Common myeloid progenitor, CD34-positive (primary cell): ENCODE data around the gene ZNF423.
A peak's percentile ranks its signal among the peaks of the same experiment; 100 is the strongest.

Experiments
- CTCF ChIA-PET: fragments of 350-600 bp; sonication (Branson Sonifier 250); formaldehyde crosslinking; loops from one replicate; lab custom pipeline; 2021; ENCODE audit warnings: antibody characterized with exemption; lab: Charles Lee
- POLR2A ChIA-PET: fragments of 350-600 bp; sonication (Branson Sonifier 250); formaldehyde crosslinking; loops from one replicate; lab custom pipeline; 2021; ENCODE audit warnings: antibody characterized with exemption; lab: Charles Lee
- DNase-seq, 3 donors: peaks; one replicate each; pipeline versions ENCODE4 v3.0.0 to v3.0.0-alpha.2; 2013
- H3K27ac ChIP-seq, 2 experiments: 1 replicate in 1 of 2; 2 replicates in 1 of 2; pipeline ENCODE4 v1.7.0; 2013; ENCODE audit warnings: inconsistent platforms in 2 of 2, low read length in 2 of 2, mild to moderate bottlenecking in 2 of 2, low read depth in 1 of 2, moderate library complexity in 1 of 2; ENCODE audit not compliant: severe bottlenecking in 2 of 2, insufficient read depth in 1 of 2, poor library complexity in 1 of 2
- H3K27me3 ChIP-seq, 5 experiments: replicated peaks in 2 of 5; 1 replicate in 3 of 5; 2 replicates in 2 of 5; pipeline versions ENCODE4 v1.6.1 to v1.7.0; 2013; ENCODE audit warnings: low read length in 4 of 5, mild to moderate bottlenecking in 2 of 5, moderate library complexity in 2 of 5, inconsistent platforms in 1 of 5; ENCODE audit not compliant: insufficient read depth in 5 of 5, control insufficient read depth in 4 of 5
- H3K36me3 ChIP-seq, 4 experiments: 1 replicate in 2 of 4; 2 replicates in 2 of 4; pipeline versions ENCODE4 v1.6.1 to v1.7.0; 2013; ENCODE audit warnings: low read length in 3 of 4, control low read depth in 1 of 4, mild to moderate bottlenecking in 1 of 4; ENCODE audit not compliant: control insufficient read depth in 4 of 4, insufficient read depth in 4 of 4
- H3K4me1 ChIP-seq, 4 experiments: 1 replicate in 3 of 4; 2 replicates in 1 of 4; pipeline versions ENCODE4 v1.6.1 to v1.7.1; 2013; ENCODE audit warnings: low read length in 3 of 4, mild to moderate bottlenecking in 3 of 4, control low read depth in 1 of 4, inconsistent platforms in 1 of 4, moderate library complexity in 1 of 4; ENCODE audit not compliant: control insufficient read depth in 4 of 4, insufficient read depth in 4 of 4; ENCODE audit errors: control extremely low read depth in 1 of 4
- H3K4me3 ChIP-seq, 7 experiments: 1 replicate in 4 of 7; 2 replicates in 3 of 7; pipeline versions ENCODE4 v1.5.1 to v1.7.0; 2013; ENCODE audit warnings: mild to moderate bottlenecking in 7 of 7, low read length in 6 of 7, moderate library complexity in 6 of 7, inconsistent platforms in 2 of 7, low read depth in 2 of 7, control low read depth in 1 of 7; ENCODE audit not compliant: insufficient read depth in 4 of 7, control insufficient read depth in 1 of 7; ENCODE audit errors: extremely low read depth in 1 of 7
- H3K9me3 ChIP-seq, 5 experiments: 1 replicate in 4 of 5; 2 replicates in 1 of 5; pipeline versions ENCODE4 v1.6.1 to v1.7.1; 2013; ENCODE audit warnings: low read length in 4 of 5, mild to moderate bottlenecking in 2 of 5, inconsistent platforms in 1 of 5, low read depth in 1 of 5, moderate library complexity in 1 of 5; ENCODE audit not compliant: control insufficient read depth in 4 of 5, insufficient read depth in 2 of 5; ENCODE audit errors: control extremely low read depth in 1 of 5
- WGBS: methylation state at CpG from one replicate; pipeline ENCODE4 v1.1.5; 2013; ENCODE audit not compliant: insufficient coverage; 5-methylcytosine and 5-hydroxymethylcytosine counted together

The ZNF423 gene

GRCh38 chr16:49534901-49535610, 320.9 kb downstream of the ZNF423 start:
- CTCF ChIA-PET, result interaction anchor here (1.8 kb wide), 1 partner anchor 58 kb away, joined by 5 read pairs; no protein-coding TSS in a partner anchor

GRCh38 chr16:49533422-49533821, 322.5 kb downstream of the ZNF423 start:
- DNase-seq, result no peak
- Histone ChIP-seq H3K36me3 (no peaks in the 10 kb centered on the region), H3K27ac (no peak overlapping the region), H3K4me3 (no peak overlapping the region), H3K27me3 (no peaks in the 10 kb centered on the region), H3K9me3 (no peaks in the 10 kb centered on the region), H3K4me1 (peaks cover 0 to 47% (median 45%) of the 10 kb centered on the region in 4 experiments)
- 95% methylated on average over 6 of the region's 7 CpGs for WGBS
- CTCF ChIA-PET, result interaction anchor here (2.1 kb wide), 1 partner anchor 18 kb away, joined by 4 read pairs; no protein-coding TSS in a partner anchor
- POLR2A ChIA-PET, result no interaction called here

More at GRCh38 chr16:49534901-49535610, 320.9 kb downstream of the ZNF423 start:
- 100% methylated on average over 6 of the region's 13 CpGs for WGBS
- POLR2A ChIA-PET, result no interaction called here
- DNase-seq, result no peak
- Histone ChIP-seq H3K27ac (no peak overlapping the region), H3K4me1 (peaks cover 0 to 31% (median 29%) of the 10 kb centered on the region in 4 experiments), H3K27me3 (no peaks in the 10 kb centered on the region), H3K36me3 (no peaks in the 10 kb centered on the region), H3K9me3 (no peaks in the 10 kb centered on the region), H3K4me3 (no peak overlapping the region)

GRCh38 chr16:49532873-49533272, 323.0 kb downstream of the ZNF423 start:
- H3K4me3 ChIP-seq, result no peak overlapping the region
- WGBS, result 98% methylated on average over 9 of the region's 15 CpGs
- no peaks in the 10 kb centered on the region for H3K9me3 ChIP-seq
- no peak for DNase-seq
- H3K36me3 ChIP-seq, result no peaks in the 10 kb centered on the region
- peaks cover 0 to 53% (median 49%) of the 10 kb centered on the region in 4 experiments for H3K4me1 ChIP-seq
- ChIA-PET CTCF (interaction anchor here (0.9 to 2.1 kb wide), 2 partner anchors 19 to 29 kb away, joined by 3 to 4 read pairs; no protein-coding TSS in a partner anchor), POLR2A (no interaction called here)
- H3K27me3 ChIP-seq, result no peaks in the 10 kb centered on the region
- H3K27ac ChIP-seq, result no peak overlapping the region

- Histone ChIP-seq H3K27ac (no peak overlapping the region), H3K9me3 (no peaks in the 10 kb centered on the region), H3K36me3 (no peaks in the 10 kb centered on the region), H3K27me3 (no peaks in the 10 kb centered on the region), H3K4me1 (peaks cover 0 to 59% (median 53%) of the 10 kb centered on the region in 4 experiments), H3K4me3 (no peak overlapping the region)
- WGBS, result 77% methylated on average over 15 of the region's 22 CpGs
- no peak for DNase-seq
- CTCF ChIA-PET, result interaction anchor here (0.7 to 2.1 kb wide), 5 partner anchors 19 to 72 kb away, joined by 3 to 4 read pairs (median 3); no protein-coding TSS in a partner anchor
- POLR2A ChIA-PET, result no interaction called here
Measured at GRCh38 chr16:49531931-49532840, 323.7 kb downstream of the ZNF423 start.

GRCh38 chr16:49531425-49531824, 324.5 kb downstream of the ZNF423 start:
- Histone ChIP-seq H3K36me3 (no peaks in the 10 kb centered on the region), H3K27me3 (no peaks in the 10 kb centered on the region), H3K27ac (no peak overlapping the region), H3K4me1 (peaks cover 0 to 60% (median 53%) of the 10 kb centered on the region in 4 experiments), H3K9me3 (no peaks in the 10 kb centered on the region), H3K4me3 (no peak overlapping the region)
- no peak for DNase-seq
- CTCF ChIA-PET, result interaction anchor here (0.7 to 1.3 kb wide), 3 partner anchors 23 to 71 kb away, joined by 3 to 4 read pairs (median 3); no protein-coding TSS in a partner anchor
- WGBS, result 33% methylated on average over 1 of the region's 3 CpGs
- POLR2A ChIA-PET, result no interaction called here

- Histone ChIP-seq H3K4me1 (peaks cover 0 to 60% (median 53%) of the 10 kb centered on the region in 4 experiments), H3K4me3 (peak overlapping the region in 3 of 7 experiments; percentile 32 to 65 (median 43)), H3K36me3 (no peaks in the 10 kb centered on the region), H3K27me3 (no peaks in the 10 kb centered on the region), H3K9me3 (no peaks in the 10 kb centered on the region), H3K27ac (peak overlapping the region in 1 of 2 experiments; percentile 18)
- ChIA-PET CTCF (interaction anchor here (0.9 to 1.3 kb wide), 3 partner anchors 19 to 66 kb away, joined by 3 read pairs; no protein-coding TSS in a partner anchor), POLR2A (interaction anchor here (0.5 kb wide), 1 partner anchor 215 kb away, joined by 3 read pairs; no protein-coding TSS in a partner anchor)
- 2% methylated on average over 6 of the region's 11 CpGs for WGBS
- DNase-seq, result peak; percentile 80 to 95 (median 90)
Measured at GRCh38 chr16:49530427-49530970, 325.4 kb downstream of the ZNF423 start.
